Activated CD4-positive, alpha-beta T cell treated with anti-CD3 and anti-CD28 coated beads, Interleukin-2, amount 50 U/mL, for 16 hours (primary cell): Measurements from ENCODE around the gene CHD5.
A peak's percentile ranks its signal among the peaks of the same experiment; 100 is the strongest.

ENCODE experiments used
- DNase-seq: peaks from one replicate; pipeline ENCODE4 v3.0.0-alpha.2; 2020

CHD5 gene

GRCh38 chr1:6109688-6110087 lies 70.4 kb downstream of the CHD5 start:
- DNase-seq, result no peak

GRCh38 chr1:6108937-6109614 lies 71.0 kb downstream of the CHD5 start:
- DNase-seq, result peak; percentile 53

- no peak for DNase-seq
Observed at GRCh38 chr1:6108476-6108875, 71.6 kb downstream of the CHD5 start.

- no peak for DNase-seq
Observed at GRCh38 chr1:6107409-6108356, 72.4 kb downstream of the CHD5 start.

- DNase-seq, result no peak
Observed at GRCh38 chr1:6106977-6107376, 73.1 kb downstream of the CHD5 start.

- no peak for DNase-seq
Observed at GRCh38 chr1:6106321-6106731, 73.8 kb downstream of the CHD5 start.

- no peak for DNase-seq
Observed at GRCh38 chr1:6105763-6106162, 74.4 kb downstream of the CHD5 start.

- no peak for DNase-seq
Observed at GRCh38 chr1:6105218-6105679, 74.9 kb downstream of the CHD5 start.

GRCh38 chr1:6104631-6105030 lies 75.5 kb downstream of the CHD5 start:
- no peak for DNase-seq

- DNase-seq, result no peak
Observed at GRCh38 chr1:6103854-6104530, 76.1 kb downstream of the CHD5 start.

- no peak for DNase-seq
Observed at GRCh38 chr1:6103111-6103853, 76.8 kb downstream of the CHD5 start.

- no peak for DNase-seq
Observed at GRCh38 chr1:6102532-6102845, 77.6 kb downstream of the CHD5 start.

GRCh38 chr1:6101826-6102531 lies 78.1 kb downstream of the CHD5 start:
- DNase-seq, result no peak

GRCh38 chr1:6100861-6101783 lies 79.0 kb downstream of the CHD5 start:
- peak; percentile 15 for DNase-seq

GRCh38 chr1:6099787-6100765 lies 80.0 kb downstream of the CHD5 start:
- DNase-seq, result no peak

GRCh38 chr1:6099297-6099696 lies 80.8 kb downstream of the CHD5 start:
- no peak for DNase-seq

- DNase-seq, result no peak
Observed at GRCh38 chr1:6098303-6099215, 81.6 kb downstream of the CHD5 start.

GRCh38 chr1:6097824-6098223 lies 82.3 kb downstream of the CHD5 start:
- DNase-seq, result no peak

- no peak for DNase-seq
Observed at GRCh38 chr1:6097117-6097595, 83.0 kb downstream of the CHD5 start.
